HG03457 (cell line): ENCODE results near the gene MMP17.

ENCODE experiments used
- ATAC-seq: cut with Tn5 transposase; IDR thresholded peaks from one replicate; pipeline ENCODE4 v1.9.1; 2021; ENCODE audit warnings: moderate number of reproducible peaks; ENCODE audit not compliant: unreplicated experiment

The MMP17 gene

DNA sequence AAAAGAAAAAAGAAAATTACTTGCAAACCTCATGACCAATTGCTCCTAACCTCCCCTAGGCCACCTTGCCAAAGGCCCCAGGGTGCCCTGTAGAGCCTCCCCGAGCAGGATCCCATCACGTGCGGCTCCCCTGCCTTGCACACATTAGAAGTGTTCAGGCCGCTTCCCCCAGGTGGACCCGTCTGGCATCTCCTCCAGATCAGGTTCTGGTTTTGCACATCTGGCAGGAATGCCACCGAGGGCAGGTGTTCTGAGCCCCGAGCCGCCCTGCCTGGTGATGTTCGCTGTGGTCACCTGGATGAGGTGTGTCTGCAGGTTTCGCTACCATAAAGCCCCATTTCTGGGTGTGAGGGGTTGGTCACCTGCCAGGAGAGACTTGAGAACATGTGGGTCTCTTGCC lies 19.3 kb downstream of the MMP17 start:
- no peak for ATAC-seq

DNA sequence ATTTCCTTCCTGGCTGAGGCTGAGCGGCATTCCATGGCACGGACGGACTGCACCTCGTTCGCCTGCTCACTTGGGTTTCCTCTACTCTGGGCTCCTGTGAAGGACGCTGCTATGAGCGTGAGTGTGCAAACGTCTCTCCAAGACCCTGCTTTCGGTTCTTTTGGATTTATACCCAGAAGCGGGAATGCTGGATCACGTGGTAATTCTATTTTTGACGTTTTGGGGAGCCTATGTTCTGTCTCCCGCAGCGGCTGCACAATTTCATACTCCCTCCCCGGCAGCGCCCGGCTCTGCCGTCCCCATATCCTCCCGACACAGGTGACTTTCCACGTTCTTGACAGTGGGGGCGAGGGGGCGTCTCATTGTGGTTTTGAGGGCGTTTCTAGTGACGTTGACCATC lies 20.6 kb downstream of the MMP17 start:
- ATAC-seq = no peak

DNA sequence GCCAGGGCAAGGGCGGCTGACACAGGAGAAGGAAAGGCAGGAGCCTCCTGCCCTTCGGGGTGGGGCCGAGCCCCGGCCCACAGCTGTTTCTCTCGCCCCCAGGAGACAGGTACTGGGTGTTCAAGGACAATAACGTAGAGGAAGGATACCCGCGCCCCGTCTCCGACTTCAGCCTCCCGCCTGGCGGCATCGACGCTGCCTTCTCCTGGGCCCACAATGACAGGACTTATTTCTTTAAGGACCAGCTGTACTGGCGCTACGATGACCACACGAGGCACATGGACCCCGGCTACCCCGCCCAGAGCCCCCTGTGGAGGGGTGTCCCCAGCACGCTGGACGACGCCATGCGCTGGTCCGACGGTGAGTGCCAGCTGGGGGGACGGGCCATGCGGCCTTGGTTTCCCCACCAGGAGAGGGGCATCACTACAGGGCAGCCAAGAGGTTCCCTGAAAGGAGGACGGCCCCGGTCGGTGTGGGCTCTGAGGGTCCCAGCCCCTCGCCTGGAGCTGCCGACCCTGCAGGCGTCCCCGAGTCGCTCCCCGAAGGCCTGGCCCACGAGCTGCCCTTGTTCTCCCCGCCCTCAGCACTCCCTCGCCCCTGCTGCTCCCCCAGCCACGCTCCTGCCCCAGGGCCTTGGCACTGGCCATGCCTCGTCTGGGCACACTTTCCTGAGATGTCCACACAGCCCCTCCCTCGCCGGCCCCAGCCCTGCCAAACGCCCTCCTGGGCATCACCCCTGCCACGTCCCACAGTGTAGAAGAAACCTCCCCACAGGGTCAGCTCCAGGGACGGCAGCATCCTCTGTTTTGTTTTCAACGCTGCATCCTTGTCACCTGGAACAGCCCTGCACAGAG lies 21.7 kb downstream of the MMP17 start:
- ATAC-seq = no peak

DNA sequence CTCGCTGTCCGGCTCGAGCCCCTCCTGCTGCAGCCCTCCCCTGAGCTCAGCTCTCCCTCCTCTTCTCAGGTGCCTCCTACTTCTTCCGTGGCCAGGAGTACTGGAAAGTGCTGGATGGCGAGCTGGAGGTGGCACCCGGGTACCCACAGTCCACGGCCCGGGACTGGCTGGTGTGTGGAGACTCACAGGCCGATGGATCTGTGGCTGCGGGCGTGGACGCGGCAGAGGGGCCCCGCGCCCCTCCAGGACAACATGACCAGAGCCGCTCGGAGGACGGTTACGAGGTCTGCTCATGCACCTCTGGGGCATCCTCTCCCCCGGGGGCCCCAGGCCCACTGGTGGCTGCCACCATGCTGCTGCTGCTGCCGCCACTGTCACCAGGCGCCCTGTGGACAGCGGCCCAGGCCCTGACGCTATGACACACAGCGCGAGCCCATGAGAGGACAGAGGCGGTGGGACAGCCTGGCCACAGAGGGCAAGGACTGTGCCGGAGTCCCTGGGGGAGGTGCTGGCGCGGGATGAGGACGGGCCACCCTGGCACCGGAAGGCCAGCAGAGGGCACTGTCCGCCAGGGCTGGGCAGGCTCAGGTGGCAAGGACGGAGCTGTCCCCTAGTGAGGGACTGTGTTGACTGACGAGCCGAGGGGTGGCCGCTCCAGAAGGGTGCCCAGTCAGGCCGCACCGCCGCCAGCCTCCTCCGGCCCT lies 22.8 kb downstream of the MMP17 start:
- no peak for ATAC-seq

DNA sequence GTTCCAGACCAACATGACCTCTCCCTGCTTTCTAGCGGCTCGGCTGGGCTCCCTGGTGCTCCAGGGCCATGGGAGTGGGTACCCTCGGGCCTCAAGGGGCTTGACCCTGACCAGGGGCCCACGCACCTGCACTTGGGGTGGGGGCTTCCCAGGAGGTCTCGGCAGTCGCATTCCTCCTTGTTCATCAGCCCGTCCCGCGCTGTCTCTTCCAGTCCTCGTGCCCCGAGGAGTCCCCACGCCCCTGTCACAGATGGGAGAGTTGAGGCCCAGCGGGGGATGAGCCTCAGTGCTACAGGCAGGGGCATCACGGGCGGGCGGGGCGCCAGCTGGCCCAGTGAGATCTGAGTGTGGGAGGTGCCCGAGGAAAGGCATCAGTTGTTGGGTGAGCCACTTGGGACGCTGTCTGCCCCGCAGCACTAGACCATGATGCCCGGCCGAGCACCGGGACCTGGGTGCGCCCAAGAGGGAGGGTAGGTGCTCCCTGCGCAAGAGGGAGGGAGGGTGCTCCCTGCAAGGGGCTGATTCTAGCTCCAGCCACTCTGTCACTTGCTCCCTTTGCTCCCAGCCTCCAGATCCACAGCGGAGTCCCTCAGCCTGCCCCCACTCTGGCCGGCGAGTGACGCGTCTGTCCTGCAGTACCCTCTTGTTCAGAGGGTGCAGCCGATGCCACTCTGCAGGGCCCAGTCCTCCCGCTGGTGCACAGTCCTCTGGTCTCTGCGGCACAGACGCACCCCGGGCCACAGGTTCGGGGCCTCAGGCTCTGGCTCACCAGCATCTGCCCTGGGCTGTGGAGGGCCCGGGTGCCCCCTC lies 23.8 kb downstream of the MMP17 start:
- ATAC-seq = no peak

DNA sequence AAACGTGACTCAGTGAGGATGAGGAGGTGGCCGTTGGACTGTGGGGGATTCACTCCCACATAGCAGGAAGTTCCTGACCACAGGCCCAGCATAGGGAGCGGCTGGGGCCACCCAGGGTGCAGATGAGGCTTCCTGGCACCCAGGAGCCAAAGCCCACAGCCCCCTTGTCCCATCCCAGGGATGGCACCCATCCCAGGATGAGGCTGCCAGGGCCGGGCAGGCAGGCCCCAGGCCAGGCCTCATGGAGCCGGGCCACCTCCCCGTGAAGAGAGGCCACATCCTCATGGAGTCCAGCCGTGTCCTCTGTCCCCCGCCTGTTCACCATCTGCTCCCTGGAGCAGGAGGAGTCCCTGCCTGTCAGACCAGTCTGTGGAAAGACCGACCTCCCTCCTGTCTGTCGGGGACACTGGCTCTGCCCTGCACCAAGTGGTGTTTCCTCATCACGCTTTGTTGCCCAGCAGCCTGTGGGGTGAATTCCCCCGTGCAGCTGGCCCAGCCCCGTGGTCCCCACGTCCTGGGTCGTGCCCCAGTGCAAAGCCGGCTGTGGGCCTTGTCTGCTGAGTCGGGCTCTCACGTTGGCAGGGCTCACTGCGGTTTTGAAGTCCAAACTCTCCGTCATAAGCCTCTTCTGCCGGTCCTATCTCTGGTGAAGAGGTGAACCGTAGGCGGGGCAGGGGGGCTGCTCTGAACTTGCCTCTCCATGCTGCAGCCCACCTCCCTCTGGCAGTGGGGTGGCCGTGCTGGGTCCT lies 24.5 kb downstream of the MMP17 start:
- no peak for ATAC-seq

DNA sequence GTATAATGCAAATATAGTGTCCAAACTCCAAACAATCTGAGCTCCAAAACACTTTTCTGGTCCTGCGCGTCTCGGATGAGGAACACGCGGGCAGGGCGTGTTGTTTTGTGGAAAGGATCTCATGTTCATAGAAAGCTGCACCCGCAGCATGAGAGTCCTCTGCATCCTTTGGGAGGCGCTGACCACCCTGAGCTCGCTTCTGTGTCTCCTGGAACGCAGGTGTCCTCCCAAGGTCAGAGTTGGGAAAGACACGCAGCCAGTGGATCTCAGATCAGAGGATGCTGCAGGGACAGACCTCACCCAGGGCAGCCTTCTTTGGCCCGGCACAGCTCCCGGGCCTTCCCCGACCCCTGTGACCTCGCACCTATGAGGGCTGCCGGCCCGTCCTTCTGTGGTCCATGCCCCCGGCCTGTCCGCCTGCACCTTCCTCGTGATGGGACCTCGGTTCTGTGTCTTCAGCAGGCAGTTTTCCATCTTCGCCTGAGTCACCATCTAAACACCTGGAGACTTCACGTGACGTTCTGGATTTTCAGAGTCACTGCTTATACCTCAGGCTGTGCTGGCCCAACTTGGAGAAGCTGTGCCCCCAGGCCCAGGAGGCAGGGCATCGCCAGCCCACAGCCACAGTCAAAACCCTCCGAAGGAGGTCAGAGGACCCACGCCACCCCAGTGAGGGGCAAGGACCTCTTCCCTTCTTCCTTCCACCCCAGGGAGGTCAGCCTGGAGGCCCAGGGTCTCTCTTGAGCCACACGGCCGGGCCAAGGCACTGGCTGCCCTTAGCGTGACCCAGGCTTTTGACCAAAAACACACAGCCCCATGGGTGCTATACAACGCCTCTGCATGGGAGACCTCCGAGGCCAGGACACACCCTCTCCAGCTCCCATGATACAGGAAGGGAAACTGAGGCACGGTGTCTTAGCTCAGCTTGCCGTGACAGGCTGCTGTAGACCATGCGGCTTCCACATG lies 25.9 kb downstream of the MMP17 start:
- no peak for ATAC-seq

DNA sequence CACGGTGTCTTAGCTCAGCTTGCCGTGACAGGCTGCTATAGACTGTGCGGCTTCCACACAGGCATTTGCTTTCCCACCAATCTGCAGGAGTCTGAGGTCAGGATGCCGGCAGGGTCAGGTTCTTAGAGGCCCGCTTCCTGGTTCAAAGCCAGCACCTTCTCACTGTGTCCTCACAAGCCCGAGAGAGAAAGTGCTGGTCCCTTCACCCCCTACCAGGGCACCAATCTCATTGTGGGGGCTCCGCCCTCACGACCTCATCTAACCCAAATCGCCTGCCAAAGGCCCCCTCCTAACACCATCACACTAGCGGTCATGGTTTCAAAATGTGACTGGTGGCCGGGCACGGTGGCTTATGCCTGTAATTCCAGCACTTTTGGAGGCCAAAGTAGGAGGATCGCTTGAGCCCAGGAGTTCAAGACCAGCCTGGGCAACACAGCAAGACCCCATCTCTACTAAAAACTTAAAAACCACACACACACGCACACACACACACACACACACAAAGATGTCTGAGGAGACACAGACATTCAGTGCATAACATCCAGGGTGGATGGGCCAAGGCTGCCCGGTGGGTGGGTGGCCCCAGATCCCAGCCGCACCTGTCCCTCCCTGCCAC lies 26.8 kb downstream of the MMP17 start:
- no peak for ATAC-seq

DNA sequence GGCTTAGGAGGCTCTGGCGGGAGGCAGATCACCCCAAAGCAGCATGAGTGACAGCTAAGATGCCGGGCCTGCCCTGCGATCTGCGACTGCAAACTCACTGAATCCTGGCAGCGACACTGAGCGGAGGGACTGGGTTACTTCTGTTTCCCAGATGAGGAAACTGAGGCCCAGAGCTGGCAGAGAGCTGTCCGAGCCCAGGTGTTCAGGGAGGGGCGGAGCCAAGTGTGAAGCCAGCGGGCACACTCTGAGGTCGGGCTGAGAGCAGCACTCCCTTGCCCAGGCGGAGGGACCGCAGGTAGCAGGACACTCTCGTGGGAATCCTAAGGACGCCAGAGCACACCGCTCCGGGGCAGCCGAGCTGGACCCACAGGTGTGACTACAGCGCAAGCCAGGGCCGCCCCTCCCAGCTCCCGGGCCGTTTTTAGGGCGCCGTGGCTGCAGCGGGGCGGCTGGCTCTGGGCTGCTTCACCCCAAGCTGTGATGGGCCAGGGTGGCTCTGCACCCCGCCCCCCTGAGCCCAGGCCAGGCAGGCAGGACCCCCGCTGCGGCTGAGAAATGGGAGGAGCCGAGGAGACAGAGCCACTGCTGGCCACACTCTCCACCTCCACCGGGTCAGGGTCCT lies 27.4 kb downstream of the MMP17 start:
- no peak for ATAC-seq

DNA sequence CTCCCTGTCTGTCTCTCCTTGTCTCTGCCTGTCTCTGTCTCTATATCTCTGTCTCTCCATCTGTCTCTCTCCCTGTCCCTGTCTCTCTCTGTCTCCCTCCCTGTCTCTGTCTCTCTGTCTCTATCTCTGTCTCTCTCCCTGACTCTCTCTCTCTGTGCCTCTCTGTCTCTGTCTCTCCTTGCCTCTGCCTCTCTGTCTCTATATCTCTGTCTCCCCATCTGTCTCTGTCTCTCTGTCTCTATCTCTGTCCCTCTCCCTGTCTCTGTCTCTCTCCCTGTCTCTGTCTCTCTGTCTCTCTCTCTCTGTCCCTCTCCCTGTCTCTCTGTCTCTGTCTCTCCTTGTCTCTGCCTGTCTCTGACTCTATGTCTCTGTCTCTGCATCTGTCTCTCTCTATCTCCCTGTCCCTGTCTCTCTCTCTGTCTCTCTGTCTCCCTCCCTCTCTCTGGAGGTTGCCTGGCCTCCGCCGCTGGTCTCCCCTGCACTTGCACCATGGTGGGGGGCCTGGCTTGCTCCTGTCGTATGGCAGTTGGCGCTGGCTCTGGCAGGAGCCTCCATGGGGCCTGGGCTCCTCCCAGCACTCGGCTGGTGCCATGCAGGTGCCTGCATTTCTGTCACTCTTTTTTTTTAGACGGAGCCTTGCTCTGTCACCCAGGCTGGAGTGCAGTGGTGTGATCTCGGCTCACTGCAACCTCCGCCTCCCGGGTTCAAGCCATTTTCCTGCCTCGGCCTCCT lies 28.3 kb downstream of the MMP17 start:
- ATAC-seq = no peak

DNA sequence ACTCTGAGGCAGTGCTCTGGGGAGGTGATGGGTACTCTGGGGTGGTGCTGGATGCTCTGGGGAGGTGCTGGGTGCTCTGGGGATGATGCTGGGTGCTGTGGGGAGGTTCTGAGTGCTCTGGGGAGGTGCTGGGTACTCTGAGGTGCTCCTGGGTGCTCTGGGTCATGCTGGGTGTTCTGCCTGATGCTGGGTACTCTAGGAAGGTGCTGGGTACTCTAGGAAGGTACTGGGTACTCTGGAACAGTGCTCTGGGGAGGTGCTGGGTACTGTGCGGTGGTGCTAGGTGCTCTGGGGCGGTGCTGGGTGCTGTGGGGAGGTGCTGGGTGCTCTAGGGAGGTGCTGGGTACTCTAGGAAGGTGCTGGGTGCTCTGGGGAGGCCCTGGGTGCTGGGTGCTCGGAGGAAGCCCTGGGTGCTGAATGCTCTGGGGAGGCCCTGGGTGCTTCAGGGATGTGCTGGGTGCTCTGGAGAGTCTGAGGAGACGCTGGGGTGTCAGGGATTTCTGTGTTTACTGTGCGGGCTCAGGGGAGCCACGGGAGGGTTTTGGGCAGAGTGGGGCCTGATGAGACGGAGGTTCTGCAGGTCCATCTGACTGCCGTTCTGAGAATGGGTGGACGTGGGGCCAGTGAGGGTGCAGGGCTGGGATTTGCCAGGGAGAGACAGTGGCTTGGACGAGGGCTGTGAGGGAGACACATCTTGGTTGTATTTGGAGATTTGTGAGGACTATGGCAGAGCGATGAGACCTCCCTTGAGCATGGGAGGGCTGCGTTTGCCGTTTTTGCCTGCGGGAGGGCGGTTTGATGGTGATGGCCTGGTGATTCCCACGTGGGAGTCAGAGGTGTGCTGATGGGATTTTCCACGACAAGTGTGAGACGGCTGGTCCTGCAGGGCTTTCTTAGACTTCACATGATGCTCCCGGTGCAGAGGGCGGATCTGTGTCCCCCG lies 30.0 kb downstream of the MMP17 start:
- ATAC-seq = no peak

DNA sequence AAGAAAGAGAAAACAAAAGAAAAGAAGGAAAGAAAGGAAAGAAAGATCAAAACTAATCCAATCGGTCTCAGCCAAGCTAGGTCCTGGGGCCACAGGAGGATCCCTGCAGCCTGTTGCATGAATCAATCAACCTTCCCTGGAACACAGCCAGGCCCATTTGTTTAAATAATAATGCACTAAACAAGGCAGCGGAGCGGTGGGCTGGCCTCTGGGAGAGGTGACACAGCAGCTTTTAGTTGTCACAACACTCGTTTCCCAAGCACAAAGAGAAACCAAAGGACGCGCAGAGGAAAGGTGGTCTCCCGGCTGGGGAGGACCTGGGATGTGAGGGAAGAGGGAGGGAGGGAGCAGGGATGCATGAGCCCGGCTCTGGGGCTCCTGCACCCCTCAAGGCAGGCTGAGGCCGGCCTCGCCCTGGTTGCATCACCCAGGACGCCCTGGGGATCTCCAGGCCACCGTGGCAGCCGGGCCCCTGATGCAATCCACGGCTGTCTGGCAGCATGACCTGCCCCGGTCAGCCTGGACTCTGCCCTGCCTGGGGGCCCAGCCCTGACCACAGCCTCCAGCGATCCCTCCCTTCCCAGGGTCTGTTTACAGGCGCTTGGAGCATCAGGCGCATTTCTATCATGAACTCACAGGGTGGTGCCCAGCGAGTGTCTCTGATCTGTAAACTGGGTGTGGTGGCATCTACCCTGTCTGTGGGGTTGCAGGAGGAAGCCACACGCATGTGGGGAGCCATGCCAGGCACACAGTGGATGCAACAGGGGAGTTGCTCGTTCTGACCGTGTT lies 32.5 kb downstream of the MMP17 start:
- no peak for ATAC-seq

DNA sequence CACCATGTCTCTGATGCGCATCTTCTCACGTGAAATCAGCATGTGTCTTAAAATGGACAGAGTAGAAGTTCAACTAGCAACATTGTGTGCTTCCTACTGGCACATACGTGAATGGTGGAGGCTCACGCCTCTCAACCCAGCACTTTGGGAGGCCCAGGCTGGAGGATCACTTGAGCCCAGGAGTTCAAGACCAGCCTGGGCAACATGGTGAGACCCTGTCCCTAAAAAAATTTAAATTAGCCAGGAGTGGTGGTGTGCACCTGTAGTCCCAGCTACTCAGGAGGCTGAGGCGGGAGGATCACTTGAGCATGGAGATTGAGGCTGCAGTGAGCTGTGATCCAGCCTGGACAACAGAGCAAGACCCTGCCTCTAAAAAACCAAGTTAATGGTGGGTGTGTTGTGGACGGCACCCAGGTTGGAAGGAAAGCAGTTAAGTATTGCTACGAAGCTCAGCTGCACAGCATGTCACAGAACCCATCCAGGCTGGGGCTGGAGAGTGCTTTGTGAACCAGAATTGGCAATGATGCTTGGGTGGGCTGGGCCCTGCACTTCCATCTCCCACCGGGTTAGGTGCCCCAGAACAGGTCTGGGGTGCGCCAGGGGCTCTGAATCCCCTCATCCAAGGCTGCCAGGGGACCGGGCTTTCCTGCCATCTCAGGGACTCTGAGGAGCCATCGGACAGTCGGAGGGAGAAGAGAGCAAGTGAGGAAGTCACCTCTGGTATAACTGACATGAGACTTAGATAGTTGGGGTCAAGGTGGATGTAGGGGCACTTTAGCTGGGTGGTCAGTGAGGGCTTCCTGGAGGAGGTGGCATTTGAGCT lies 33.3 kb downstream of the MMP17 start:
- no peak for ATAC-seq

DNA sequence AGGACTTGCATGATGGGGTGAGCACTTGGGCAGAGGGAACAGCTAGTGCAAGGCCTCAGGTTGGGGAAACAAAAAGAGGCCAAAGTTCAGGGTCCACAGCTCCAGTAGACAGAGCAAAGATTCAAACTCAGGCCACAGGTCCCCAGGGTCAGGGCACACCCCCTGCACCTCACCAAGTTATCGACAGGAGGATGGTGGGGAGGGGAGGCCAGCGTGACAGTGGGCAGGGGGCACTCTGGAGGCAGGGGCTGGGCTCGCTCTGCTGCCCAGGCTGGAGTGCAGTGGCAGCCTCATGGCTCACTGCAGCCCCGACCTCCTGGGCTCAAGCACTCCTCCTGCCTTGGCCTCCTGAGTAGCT lies 33.9 kb downstream of the MMP17 start:
- ATAC-seq = no peak

DNA sequence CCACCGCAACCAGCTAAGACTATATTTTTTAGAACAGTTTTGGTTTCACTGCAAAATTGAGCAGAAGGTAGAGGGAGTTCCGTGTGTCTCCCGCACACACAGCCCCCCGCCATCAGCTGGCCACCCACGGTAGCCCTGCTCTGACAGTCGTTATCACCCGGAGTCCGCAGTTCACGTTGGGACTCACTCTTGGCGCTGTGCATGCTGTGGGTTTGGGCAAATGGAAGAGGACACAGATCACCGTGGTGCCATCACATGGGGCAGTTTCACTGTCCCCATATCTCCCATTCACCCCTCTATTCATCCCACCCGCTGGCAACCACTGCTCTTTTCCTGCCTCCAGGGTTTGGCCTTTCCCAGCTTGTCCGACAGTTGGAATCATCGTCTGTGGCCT lies 34.4 kb downstream of the MMP17 start:
- no peak for ATAC-seq
